C1 segment of cervical spinal cord (tissue), 14 donors: ENCODE data around the gene ZNF496.
"Not testable (repeated sequence)": the region's sequence is repeated elsewhere in the genome, so short reads cannot be mapped to it uniquely, and the experiment has no call there.

Experiments used
- DNase-seq, 14 donors: peaks; one replicate each; lab custom pipeline; 2025; lab: John Stamatoyannopoulos, UW

ZNF496 gene

DNA sequence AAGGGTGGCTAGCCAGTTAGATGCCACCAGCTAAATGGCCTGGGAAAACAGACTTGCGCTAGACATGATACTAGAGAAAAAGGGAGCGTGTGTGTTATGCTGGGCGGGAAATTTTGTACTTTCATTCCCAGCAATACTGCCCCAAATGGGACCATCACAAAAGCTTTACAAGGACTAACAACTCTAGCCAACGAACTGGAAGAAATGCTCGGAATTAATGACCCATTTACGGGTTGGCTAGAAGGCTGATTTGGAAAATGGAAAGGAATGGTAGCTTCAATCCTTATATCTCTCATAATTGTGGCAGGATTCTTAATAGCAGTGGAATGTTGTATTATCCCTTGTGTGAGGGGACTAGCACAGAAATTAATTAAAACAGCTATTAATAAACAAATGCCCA, 27.9 kb upstream of the ZNF496 start:
- DNase-seq: no peak

DNA sequence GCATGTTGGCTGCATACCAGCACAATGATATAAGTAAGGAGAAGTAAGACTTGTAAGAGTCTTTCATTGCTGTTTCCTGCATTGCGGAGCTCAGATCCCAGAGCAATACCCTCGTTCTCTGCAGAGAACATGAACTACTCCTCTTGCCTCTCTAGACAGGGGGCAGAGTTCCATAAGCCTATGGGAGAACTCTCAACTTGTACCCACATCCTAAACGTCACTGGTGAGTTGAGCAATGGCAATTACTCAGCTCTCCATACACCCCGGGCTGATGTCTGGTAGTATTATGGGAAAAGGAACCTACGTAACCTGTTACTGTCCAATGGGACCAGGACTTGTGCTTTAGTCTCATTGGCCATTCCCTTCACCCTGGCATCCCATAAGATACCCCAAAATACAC, 27.3 kb upstream of the ZNF496 start:
- DNase-seq: no peak

DNA sequence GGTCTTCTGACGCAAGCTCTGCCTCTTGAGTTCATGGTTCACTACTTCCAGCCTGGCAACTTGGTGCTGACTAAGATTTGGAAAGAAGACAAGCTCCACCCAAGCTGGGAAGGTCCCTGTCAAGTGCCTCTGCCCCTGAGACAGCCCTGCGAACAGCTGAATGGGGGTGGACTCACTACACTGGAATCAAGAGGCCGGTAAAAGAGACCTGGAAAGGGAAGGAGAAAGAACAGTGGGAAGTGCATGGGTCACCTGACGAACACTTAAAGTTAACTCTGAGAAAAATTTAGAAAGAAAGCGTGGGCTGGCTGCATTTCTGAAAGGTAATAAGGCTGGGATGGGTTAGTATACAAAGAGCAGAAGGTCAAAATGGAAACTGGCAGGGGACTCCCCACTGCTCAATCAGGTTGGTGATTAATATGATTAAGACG, 26.1 kb upstream of the ZNF496 start:
- DNase-seq: peak in 1 of 14 donors; percentile 31

DNA sequence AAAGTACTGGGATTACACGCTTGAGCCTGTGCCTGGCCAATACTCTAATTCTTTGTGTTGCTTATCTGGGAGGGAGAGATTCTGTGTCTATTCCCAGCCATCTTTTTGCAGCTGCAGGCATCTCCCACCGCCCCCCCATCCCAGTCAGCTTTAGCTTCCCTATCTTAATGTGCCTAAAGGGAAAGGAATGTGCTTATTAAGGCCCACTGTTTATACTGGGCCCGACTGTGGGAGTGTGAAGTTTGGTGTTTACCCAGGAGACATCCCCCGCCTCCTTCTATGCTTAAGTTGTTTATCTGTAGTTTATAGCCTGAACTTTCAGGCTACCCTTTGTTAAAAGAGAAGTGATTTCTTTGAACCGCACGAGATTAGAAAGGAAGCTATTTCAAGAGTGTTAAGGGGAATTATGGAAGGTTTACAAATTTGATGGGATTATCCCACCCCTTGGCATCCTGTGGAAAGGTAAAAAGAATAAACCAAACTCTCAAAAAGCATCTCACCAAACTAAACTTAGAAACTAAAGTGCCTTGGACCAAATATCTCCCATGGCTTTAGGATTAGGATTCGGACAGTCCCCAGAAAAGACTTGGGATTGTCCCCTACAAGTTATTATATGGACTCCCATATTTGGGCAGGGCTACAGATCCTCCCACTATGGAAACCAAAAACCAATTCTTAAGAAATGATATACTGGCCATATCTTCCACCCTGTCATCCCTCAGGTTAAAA, 25.5 kb upstream of the ZNF496 start:
- DNase-seq: no peak

DNA sequence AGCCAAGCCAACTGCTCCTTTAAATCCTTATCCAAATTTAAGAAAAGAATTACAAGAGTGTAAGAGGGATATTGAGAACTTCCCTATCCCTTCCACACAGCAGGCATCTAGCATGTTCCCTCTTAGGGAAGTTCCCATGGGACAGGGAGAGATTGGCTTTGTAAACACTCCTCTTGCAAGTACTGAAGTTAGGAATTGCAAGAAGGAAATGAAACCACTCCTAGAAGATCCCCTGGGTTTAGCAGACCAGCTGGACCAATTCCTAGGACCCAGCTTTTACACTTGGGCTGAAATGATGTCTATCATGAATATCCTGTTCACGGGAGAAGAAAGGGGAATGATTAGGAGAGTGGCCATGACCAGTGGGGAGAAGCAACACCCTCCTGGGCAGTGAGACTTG, 23.5 kb upstream of the ZNF496 start:
- DNase-seq: not testable (repeated sequence)

DNA sequence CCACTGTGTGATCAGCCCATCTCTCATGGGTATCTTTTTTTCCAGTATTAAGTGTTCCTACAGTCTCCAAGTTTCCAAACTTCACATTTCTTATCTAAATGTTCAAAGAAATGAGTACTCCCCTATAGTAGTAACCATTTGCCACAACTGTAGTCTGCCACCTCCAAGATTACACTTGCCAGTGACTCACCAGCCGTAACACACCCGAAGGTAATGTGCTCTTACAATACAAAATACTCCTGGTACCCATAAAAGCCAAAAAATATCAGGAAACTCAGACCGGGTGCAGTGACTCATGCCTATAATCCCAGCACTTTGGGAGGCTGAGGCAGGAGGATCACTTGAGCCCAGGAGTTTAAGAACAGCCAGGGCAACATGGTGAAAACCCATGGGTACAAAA, 20.5 kb upstream of the ZNF496 start:
- DNase-seq: no peak

DNA sequence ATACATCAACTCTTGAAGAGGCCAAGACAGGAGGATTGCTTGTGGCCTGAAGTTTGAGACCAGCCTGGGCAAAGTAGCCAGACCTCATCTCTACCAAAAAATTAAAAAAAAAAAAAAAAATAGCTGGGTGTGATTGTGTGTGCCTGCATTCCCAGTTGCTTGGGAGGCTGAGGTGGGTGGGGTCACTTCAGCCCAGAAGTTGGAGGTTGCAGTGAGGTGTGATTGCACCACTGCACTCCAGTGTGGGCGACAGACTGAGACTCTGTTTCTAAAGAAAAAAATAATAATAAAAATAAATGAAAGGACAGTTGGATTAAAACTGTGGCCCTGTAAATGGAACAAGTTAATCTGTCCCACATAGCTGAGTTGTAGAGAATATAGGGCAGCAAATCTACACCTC, 18.9 kb upstream of the ZNF496 start:
- DNase-seq: no peak

DNA sequence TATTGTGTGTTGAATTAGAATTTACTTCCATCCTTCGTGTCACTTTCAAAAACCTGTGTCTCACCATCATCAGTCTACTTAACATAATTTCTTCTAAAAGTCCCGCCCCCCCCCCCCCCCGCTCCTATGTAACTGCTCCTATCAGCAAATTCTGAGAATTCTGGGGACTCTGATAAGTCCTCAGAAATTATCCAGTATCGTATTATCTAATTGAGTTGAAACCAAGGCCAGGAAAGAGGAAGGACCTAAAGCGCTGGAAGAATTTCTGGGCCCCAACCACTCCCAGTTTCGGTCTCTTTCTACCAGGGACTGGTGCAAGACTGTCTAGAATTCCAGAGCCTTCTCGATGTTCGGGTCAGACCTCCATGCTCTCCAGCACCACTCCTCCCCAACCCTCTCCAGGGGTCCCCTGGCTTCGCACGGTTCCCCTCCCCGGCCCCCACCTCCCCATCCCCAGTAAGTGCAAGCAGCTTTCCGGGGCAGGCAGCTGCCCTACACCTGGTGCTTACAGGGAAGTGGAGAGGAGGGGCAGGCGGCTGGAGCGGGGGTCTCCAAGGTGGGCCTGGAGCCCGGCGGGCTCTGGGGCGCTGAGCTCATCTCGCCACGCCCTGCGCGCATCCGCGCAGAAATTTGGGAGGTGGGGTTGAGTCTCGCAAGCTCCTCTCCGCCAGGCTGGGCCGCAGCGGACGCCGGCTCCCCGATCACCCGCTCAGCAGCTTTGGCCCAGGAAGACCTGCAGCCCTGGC, 16.0 kb upstream of the ZNF496 start:
- DNase-seq: no peak

DNA sequence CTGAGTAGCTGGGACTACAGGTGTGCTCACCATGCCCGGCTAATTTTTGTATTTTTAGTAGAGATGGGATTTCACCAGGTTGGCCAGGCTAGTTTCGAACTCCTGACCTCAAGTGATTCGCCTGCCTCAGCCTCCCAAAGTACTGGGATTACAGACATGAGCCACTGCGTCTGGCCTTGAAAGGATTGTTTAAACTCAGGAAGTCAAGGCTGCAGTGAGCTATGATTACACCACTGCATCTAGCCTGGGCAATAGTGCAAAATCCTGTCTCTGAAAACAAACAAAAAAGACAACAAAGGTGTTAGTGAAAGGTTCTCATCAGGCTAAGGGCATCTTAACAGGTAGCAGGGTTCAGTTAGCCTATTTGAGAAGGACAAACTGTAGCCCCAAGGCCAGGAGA, 14.2 kb upstream of the ZNF496 start:
- no peak for DNase-seq

DNA sequence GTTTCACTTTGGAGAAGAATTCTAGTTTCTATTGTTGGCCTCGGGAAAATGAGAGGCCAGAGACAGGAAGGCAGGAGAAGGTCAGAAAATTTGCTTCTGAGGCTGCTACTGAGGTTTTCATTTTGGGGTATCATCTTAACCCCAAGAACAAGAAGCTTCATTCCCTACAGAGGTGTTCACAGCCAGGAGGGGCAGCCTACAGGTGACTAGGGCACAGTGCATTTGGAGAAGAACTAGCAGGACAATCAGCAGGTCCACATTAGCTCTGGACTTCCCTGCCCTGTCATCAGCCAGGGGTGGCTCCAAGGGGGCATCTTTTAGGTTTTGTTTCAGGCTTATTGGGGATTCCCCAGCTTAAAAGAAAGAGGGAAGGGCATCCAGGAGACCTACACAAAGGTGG, 12.1 kb upstream of the ZNF496 start:
- no peak for DNase-seq

DNA sequence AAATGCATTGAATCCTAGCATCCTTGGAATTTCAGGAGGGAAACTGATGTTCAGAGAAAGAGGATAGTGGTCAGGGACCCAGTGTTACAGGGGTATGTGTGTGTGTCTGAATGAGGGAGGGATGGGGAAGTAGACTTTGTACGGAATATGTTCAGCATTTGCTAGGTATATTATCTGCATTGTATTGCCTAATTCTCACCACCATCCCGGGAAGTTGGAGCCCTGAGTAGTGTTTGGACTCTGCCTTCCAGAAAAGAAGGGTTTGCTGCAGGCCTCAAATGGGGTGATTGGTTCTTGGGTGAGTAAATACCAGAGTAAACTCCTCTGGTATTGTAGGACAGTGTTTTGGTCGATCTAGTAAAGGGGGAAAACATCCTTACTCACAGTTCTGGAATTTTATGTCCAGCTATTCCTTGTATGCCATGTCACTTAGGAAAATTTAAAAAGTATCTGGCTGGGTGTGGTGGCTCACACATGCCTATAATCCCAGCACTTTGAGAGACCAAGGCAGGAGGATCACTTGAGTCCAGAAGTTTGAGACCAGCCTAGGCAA, 7.1 kb upstream of the ZNF496 start:
- no peak for DNase-seq

DNA sequence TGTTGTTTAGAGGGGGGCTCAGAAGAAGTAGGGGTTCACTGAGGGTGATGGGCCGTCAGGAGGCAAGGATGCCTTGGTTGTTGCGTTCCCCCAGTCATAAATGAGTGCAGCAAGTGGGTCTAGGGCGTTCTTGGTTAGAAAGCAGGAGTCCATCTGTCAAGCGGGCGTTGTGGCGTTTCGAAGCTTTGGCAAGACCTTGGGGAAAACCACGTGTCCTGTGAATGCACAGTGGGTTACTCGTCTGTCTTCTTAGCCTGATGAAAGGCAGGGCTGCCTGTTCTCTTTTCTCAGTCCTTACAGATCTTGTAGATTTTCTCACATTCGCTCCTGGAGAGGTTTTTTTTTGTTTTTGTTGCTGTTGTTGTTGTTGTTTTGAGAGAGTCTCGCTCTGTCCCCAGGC, 6.3 kb upstream of the ZNF496 start:
- DNase-seq: peak in 1 of 14 donors; percentile 5

DNA sequence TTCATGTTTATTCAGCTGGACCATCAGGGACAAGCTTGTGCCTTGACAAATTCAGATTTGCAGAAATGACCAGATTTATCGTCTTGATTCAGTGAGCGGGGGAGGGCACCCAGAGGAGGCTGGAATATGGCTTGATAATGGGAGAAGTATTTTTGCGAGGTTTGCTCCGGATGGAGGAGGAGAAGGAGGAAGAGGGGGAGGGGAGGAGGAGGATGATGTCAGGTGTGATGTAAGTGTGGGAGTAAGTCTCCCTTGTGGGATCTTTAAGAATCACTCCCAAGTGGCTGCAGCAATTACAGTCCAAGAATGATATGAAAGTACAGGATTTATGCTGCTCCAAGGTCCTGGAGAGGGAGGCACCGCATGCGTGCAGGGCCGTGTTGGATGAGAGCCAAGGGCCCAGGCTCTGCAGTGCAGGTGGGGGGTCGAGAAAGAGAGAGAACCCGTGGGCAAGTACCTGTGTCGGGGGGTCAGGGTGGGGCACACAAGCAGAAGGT, 5.6 kb upstream of the ZNF496 start:
- DNase-seq: peak in 1 of 14 donors; percentile 1

DNA sequence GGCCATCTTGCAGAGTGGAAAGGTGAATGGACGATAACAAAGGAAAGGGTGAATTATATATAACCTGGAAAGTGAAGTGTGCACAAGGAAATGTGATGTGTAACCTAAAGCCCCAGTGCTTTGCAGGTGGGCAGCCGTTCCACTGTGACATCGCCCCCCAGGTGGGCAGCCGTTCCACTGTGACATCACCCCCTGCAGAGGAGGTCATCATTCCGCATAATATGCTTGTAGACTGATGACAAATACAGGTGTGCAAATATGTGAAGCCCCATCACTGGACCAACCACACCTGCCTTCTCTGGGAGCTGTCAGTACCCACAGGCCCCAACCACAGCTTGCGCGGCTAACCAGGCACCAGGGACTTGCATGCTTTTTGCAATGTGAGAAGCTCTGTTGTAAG, 4.7 kb upstream of the ZNF496 start:
- DNase-seq: no peak

DNA sequence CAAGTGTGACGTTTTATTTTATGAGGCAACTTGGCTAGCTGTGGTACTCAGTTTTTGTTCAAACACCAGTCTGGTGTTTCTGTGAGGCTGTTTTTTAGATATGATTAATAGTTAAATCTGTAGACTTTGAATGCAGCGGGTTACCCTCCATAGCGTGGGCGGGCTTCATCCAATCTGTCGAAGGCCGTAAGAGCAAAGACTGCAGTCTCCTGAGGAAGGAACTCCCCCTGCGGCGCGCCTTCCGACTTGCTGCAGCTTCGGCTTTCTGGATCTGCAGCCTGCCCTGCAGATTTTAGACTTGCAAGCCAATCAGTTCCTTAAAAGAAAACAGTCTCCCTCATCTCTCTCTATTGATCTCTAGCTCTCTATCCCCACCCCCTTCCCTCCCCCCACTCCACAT, 4.2 kb upstream of the ZNF496 start:
- DNase-seq: no peak

DNA sequence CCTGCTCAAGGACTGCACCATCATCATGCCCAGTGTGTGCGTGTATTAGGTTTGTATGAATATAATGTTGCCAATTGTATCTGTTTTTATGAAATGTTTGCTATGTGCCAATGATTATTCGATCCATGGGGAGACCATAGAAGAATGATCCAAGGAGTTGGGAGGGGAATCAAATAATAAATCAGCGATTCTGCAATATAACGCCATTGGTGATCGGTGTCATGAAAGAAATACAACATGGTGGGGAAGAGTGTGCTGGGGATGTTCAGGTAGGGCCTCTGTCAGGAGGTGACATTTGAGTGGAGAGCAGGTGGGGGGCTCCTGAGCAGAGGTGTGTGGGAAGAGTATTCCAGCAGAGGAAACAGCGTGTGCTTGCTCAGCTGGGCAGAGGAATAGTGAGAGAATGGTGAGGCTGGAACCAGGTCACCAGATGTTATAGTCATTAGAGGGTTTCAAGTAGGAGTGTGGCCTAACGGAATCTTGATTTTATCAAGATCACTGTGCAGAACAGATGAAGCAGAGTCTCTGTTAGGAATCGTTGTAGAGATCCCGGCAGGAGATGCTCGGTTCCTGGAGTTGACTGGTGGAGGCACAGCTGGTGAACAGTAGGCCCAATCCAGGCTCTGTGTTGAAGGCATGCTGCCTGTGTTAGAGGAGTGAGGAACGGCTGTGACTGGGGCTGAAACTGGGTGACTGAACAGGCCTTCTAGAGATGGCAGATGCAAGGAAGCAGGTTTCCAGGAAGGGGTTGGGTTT, 2.9 kb upstream of the ZNF496 start:
- peak in 1 of 14 donors; percentile 1 for DNase-seq

DNA sequence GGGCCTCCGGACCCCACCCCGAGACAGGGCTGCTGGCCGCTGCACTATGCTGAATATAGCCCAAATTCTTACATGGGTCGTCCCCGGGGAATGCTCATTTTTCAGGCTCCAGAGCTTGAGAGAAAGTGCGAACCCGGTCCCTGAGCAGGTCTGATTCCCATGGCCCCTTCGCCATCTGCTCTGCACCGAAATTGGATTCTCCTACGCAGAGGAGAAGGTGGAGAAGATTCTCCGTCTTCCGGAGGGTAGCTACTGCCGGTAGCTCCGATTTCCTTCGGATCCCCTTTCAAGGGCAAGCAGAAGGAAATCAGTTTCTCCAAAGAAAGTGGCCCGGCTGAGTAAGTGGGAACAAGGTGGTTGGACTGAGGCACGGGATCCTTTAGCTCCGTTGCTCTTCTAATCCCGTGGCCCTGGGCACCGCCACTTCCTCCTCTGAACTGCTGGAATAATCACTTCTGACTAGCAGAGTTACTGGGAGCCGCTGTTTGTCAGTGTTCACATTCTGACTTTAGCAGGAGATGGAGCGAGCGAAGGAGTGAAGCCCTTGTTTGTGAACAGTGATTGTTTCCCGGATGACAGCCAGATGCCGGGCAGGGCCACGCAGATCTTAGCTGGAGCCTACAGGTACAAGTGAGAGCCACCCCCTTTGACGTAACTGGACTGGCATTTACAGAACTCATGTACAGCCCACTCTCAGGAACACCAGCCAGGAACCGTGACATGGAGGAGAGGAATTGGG, 1.1 kb upstream of the ZNF496 start:
- DNase-seq: peak in 11 of 14 donors; percentile 11 to 54 (median 29)

DNA sequence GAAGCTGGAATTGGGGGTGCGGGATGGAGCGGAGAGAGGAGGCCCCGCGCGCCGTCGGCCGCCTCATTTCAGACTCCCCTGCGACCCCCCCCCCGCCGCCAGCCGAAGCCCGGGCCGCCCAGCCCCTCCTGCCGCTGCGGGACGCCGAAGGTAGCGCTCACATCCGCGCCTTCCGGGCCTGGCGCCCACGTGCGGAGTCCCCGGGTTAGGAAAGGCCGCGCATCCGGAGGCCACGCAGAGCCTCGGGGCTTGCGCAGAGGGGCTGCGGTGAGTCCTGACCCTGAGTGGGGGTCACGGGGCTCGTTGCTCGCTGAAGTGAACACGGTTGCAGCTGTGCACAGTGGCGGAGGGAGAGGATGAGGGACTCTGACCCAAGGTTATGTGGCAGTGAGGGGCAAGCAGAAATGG, 552 bp upstream of the ZNF496 start:
- DNase-seq: peak in 6 of 14 donors; percentile 46 to 68 (median 58)

DNA sequence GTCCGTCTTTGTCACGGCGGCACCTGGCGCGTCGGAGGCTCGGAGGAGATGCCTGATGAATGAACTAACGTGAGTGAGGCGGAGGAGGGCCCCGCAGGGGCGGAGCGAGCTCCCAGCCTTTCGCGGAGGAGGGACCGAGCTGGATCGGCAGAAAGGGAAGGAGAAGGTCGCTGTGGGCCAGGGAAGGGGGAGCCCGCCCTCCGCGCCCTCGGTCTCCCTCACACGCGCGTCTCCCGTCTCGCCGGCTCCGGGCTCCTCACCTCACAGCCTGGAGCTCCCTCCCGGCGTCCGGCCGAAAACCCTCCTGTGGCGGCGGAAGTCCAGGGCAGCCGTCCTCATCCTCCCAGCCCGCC, 519 bp downstream of the ZNF496 start:
- peak in 8 of 14 donors; percentile 8 to 62 (median 40) for DNase-seq

DNA sequence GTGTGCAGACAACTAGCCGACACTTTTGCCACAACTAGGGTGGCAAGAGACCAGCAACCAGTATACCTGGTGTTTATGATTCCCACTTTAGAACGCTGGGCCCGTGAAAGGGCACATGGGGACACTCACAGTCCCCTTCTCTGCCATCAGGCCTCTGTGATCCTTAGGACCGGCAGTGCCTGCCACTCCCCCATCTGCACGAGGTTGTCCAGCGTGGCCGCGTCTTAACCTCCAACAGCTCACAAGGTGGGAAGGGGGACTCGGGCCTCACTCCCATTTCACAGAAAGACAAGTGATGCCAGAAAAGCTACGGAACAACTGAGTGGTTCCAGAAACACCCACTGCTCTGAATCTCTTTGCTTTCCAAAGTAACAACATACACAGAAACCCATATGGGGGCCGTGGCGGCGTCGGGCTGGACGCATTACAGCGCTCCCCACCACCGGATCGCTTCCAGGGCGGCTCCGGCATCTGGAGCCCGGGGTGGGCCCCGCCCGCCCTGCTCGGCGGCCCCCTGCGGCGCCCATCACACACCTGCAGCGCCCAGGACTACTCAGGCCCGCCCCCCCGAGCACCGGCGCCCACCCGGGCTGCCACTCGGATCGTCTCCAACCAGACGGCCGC, 1.0 kb downstream of the ZNF496 start:
- DNase-seq: no peak

DNA sequence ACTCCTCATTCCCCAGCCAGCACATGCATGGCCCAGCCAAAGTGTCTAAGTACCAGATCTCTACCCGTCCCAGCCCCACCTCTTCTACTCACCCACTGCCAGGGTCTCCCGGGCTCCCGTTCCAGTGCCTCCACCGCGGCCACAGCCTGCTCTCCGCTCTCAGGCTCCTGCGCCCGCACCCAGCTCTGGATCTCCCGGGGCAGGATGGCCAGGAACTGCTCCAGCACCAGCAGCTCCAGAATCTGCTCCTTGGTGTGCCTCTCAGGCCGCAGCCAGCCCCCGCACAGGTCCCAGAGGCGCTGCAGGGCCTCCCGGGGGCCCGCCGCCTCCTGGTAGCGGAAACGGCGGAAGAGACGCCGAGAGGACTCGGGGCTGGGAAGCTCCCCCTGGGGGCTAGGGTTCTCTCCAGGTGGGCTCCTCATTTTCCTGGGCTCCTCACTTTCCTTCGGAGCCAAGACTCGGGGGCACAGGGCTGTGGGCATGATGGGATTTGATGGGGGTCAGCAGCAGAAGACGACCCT, 2.5 kb downstream of the ZNF496 start:
- DNase-seq: no peak
